ENCODE measurements around the gene LAMTOR2.
"Not testable (repeated sequence)": the region's sequence is repeated elsewhere in the genome, so short reads cannot be mapped to it uniquely, and the experiment has no call there.

LAMTOR2 gene

GRCh38 chr1:156054500-156055280 is at the start of gene LAMTOR2:
Gene LAMTOR2 (plus strand): TSS chr1:156054782. CDS start chr1:156054890, 108 bp downstream.
- DNase-seq, result peak; percentile 98

DNA sequence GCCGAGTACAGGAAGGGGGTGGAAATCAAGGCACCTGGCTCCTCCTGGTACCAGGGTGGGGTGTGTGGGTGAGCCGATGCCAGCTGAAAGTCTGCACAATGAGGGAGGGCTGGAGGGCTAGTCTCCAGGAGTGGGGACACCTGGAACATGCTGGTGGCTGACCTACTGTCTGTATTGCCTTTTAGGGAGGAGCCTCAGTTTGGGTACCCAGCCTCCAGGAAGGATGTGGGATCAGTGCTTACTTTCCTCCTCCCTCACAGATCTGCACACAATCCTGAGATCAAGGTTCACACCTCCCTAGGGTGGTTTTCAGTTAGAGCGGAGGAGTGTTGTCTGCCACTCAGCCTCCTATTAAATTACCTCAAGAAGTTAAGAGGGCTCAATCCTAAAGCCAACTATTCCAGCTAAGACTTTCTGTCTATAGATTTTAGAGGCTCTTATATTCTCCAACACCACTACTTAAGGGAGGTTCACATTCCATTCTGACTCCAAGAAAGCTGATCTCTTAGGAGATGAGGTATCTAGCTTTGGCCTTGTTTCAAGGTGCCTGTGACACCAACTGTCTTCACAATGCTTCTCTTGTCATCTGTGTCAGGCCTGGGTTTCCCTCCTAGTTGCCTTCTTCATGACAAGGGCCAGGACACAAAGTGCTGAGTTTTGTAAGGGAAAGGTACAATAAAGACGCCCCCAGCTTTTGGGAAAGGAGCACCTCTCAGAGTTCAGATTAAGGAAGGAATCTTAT is 49.6 kb upstream of the LAMTOR2 start:
- peak; percentile 67 for DNase-seq

- no peak for DNase-seq
Measured at GRCh38 chr1:156006666-156007376, 47.8 kb upstream of the LAMTOR2 start.

DNA sequence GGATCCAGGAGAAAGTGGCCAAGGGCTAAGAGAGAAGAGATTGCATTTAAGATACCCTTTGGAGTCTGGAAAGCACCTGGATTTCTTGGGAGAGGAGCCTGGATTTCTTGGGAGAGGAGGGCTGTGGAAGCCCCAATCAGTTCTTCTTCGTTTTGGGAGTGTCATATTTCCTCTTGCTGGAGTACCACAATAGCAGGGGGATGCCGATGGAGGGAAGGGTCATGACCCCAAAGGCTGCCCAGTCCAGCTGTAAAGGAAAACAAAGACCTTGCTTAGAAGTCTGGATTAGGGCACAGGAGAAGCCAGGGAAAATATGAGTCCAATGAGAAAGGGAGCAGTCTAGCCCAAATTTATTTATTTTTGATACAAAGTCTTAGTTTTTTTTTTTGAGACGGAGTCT is 45.2 kb upstream of the LAMTOR2 start:
- DNase-seq, result no peak

GRCh38 chr1:156012051-156012817 is 42.3 kb upstream of the LAMTOR2 start:
- no peak for DNase-seq

- DNase-seq, result no peak
Measured at GRCh38 chr1:156014829-156015228, 39.8 kb upstream of the LAMTOR2 start.

GRCh38 chr1:156019946-156020292 is 34.7 kb upstream of the LAMTOR2 start:
- no peak for DNase-seq

- DNase-seq, result peak; percentile 94
Measured at GRCh38 chr1:156020293-156021092, 34.1 kb upstream of the LAMTOR2 start, which contains the start of gene SSR2. Gene SSR2 (minus strand): TSS chr1:156020951. CDS start chr1:156020167, 784 bp downstream.

DNA sequence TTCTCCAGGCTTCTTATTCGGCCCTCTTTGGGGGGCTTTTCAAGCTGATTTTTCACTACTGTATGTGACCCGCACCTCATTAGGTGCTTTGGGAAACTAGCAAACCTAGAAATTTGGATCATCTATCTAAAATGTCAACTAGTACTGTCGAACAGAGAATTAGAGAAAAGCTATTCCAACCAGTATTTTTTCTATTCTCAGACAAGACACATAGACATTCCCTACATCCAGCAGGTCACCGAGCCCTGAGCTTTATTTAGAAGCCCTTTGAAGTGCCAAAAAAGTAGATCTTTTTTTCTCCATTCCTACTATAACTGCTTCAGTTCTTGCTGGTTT is 33.5 kb upstream of the LAMTOR2 start:
- DNase-seq, result no peak

DNA sequence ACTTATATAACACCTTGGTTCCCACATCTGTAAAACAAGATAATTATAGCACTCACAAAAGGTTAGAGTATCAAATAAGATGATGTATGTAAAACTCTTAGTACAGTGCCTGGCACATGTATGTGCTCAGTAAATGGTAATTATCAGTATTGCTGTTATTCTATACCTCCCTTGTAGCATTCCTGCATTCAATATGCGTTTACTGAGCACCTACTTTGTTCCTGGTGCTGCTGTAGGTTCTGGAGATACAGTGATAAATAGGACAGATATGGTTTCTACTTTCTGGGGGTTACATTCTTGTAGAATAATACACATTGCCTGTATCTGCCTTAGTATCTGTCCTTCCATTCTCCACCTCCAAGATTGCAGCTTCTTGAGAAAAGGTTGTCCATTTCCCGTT is 32.6 kb upstream of the LAMTOR2 start:
- no peak for DNase-seq

DNA sequence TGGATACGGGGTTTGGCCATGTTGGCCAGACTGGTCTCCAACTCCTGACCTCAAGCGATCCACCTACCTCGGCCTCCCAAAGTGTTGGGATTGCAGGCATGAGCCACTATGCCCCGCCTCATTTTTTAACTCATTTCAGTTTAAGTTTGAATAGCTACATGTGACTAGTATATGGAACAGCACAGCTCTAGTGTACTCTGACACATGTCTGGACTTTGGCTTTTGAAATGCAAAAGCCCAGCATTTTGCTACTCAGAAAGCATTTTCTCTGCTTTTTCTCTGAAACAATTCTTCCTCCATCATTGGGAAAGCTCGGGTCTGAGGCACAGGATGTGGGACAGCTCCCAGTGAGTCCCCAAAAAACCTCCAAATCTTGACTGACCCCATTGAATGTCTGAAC is 29.8 kb upstream of the LAMTOR2 start:
- no peak for DNase-seq

DNA sequence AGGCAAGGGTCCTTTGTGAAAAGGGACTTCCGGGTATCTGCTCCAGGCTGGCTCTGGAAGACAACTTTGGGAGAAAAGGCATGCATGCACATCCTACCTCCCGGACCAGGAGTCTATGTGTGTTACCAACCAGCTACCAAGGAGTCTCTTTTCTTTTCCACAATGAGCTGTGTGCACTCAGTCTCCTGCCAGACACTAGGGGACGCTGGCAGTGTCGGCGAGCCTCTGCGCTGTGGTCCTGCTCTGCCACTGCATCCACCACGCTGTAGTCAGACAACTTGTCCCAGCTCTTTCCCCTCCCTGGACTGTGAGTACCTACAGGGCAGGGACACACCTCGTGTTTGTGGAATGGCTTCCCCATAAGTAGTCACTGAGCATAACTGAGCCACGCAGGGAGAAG is 28.7 kb upstream of the LAMTOR2 start:
- DNase-seq, result peak; percentile 34

GRCh38 chr1:156026588-156026987 is 28.0 kb upstream of the LAMTOR2 start:
- DNase-seq, result peak; percentile 20

GRCh38 chr1:156033011-156033410 is 21.6 kb upstream of the LAMTOR2 start:
- DNase-seq, result no peak

DNA sequence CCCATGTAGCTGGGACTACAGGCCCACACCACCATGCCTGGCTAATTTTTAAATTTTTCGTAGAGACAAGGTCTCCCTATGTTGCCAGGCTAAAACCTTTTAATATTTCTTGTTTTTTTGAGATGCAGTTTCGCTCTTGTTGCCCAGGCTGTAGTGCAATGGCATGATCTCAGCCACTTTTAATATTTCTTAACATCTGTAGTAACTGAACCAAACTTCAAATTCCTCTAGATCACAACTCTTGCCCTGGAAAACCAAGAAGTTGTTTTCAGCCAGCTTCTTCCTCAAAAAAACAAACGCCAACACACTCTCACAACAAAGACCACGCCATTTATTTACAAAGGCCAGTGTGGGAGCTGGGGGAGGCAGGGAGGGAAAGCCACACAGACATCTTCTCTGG is 19.6 kb upstream of the LAMTOR2 start:
- DNase-seq, result not testable (repeated sequence)

DNA sequence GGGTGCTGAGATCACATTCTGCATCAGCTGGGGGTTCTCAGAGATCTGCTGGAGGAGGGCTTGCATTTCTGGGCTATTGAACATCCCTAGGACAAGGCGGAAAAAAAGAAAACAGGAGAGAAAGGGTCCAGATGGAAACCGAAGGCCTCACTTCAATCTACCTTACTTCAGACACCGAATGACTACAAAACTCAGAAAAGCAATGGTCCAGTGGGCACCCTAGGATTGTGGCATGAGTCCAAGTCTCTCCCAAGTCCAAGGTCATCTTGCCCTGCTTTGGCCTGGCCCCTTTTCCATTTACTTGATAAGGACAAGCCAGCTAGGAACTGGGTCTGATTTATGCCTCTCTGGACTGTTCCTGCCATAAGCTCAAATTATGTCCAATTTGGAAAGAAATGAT is 11.8 kb upstream of the LAMTOR2 start:
- DNase-seq, result no peak

DNA sequence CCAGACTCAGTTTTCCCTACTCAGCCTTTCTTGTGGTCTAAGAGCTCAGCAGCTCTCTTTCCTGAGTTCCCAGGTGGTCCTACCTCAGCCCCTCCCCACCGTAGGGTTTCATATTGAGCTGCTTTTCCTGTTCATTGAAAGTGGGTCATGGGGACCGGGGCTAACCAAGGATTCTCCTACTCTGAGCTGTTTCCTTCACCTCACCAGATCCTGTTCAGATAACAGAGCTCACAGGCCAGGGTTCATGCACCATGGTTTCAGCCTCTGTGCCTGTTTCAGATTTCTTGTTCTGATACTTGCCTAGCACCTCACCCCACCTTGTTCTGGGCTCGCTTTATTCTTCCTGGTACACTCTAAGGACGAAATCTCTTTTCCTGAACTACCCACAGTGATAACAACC is 9.5 kb upstream of the LAMTOR2 start:
- peak; percentile 62 for DNase-seq

- DNase-seq, result no peak
Measured at GRCh38 chr1:156048663-156049258, 5.8 kb upstream of the LAMTOR2 start.

- DNase-seq, result no peak
Measured at GRCh38 chr1:156050376-156050775, 4.2 kb upstream of the LAMTOR2 start.

- no peak for DNase-seq
Measured at GRCh38 chr1:156051011-156051725, 3.4 kb upstream of the LAMTOR2 start.

Data from activated CD4-positive, alpha-beta T cell treated with anti-CD3 and anti-CD28 coated beads, Interleukin-10, Interleukin-2, amounts not matched to agents 100 ng/mL and 50 ng/mL, durations not matched to agents 16 hours and 8 hours (primary cell).